Heart left ventricle (tissue), 16 donors: ENCODE measurements around the gene WHRN. TPM values are rescaled to one million over a fixed set of nuclear protein-coding genes. Genes with fewer than 3 reads are reported as not detected.

Source experiments
- ATAC-seq, 4 donors: fragments of 200-7000 bp; cut with Tn5 transposase; one replicate each; pipeline ENCODE4 v1.9.1; 2020 to 2022; ENCODE audit warnings: moderate library complexity in 4 of 4, mild to moderate bottlenecking in 3 of 4, moderate number of reproducible peaks in 1 of 4
- DNase-seq, 5 donors: peaks; one replicate each; pipeline ENCODE4 v3.0.0-alpha.2; 2020
- H3K27ac ChIP-seq, 12 donors: fragments of 200-600 bp; sonication (generic) in 4 of 12; one replicate each; pipeline versions ENCODE4 v1.5.0 to v1.8.0; 2016 to 2022; ENCODE audit warnings: mild to moderate bottlenecking in 2 of 12
- H3K27me3 ChIP-seq, 9 donors: fragments of 200-600 bp; sonication (generic) in 2 of 9; one replicate each; pipeline versions ENCODE4 v1.5.1 to v1.8.0; 2016 to 2022; ENCODE audit warnings: mild to moderate bottlenecking in 3 of 9
- H3K36me3 ChIP-seq, 9 donors: fragments of 200-600 bp; sonication (generic) in 2 of 9; one replicate each; pipeline versions ENCODE4 v1.5.0 to v1.8.0; 2018 to 2022; ENCODE audit warnings: mild to moderate bottlenecking in 2 of 9
- H3K4me1 ChIP-seq, 12 donors: fragments of 200-600 bp; sonication (generic) in 4 of 12; one replicate each; pipeline versions ENCODE4 v1.5.0 to v1.8.0; 2016 to 2022; ENCODE audit warnings: mild to moderate bottlenecking in 3 of 12
- H3K4me3 ChIP-seq, 12 donors: fragments of 200-600 bp; sonication (generic) in 4 of 12; one replicate each; pipeline versions ENCODE4 v1.5.0 to v1.8.0; 2017 to 2022; ENCODE audit warnings: mild to moderate bottlenecking in 9 of 12, moderate library complexity in 4 of 12
- H3K9me3 ChIP-seq, 12 donors: fragments of 200-600 bp; sonication (generic) in 4 of 12; one replicate each; pipeline versions ENCODE4 v1.5.0 to v1.8.0; 2016 to 2022; ENCODE audit warnings: mild to moderate bottlenecking in 1 of 12
- CTCF ChIP-seq, 12 donors: fragments of 200-600 bp; sonication (generic) in 4 of 12; IDR thresholded peaks; one replicate each; pipeline versions ENCODE4 v1.5.0 to v1.8.0; 2018 to 2022; ENCODE audit warnings: antibody characterized with exemption in 12 of 12, mild to moderate bottlenecking in 5 of 12
- POLR2A ChIP-seq, 2 donors: fragments of 450-650 bp; IDR thresholded peaks; one replicate each; pipeline ENCODE4 v1.6.1; 2017; ENCODE audit warnings: antibody characterized with exemption in 2 of 2, mild to moderate bottlenecking in 2 of 2, moderate library complexity in 2 of 2
- WGBS, 4 donors: extraction: QIAGEN DNeasy Blood & Tissue Kit in 2 of 4; methylation state at CpG; one replicate each; pipeline versions ENCODE4 v1.1.5 to v1.1.7; 2013 to 2018; 5-methylcytosine and 5-hydroxymethylcytosine counted together
- intact Hi-C, 10 donors: fragments of 100-400 bp; cut with DNase I; formaldehyde crosslinking; loops; one replicate each; pipeline versions ENCODE4 v1.11.1 to v1.14.2; 2022
- polyA plus RNA-seq, 2 donors: library from polyadenylated mRNA; stranded (reverse); fragments of 200-250 nt; gene quantifications; one replicate each; pipeline ENCODE4 v1.2.3, GENCODE V29; 2013
- total RNA-seq, 9 donors: library from RNA; depleted of rRNA in 2 of 9; stranded (reverse); fragments of >200 nt in 2 of 9; fragmentation: NEBNext Ultra II Directional in 3 of 9; extraction: Animal tissue kit (Norgen Biotek cat#: 25700) in 3 of 9; gene quantifications; one replicate each; pipeline versions ENCODE4 v1.1.0 to v1.2.4, GENCODE V29; 2016 to 2023
- donor health status: ischemic (EF 13 %, LVEDD 7.1; RV severe dilation, severe dysfunction).
- donor health status: healthy with polysubstance abuse.
- donor health status: DM: no; HTN: yes; CAD: no.
- donor health status: DM: no; HTN: no; CAD: no.
- donor health status: ischemic (EF 25% LVEDD 6.9; RV normal size, moderate dysfunction).
- donor health status: ischemic (EF 25% LVEDD 5.7; RV mildly dilated, moderate dysfunction).
- donor health status: healthy.
- donor health status: DM: yes; HTN: yes; CAD: no.
- donor health status: ischemic (EF 35%, LVEDD 5.7; RV mildly dilated, moderate dysfunction).
- donor health status: nonischemic (EF 11% LVEDD 7.7; RV severe dilation, severe dysfunction).
- donor health status: DM: yes; HTN: yes; CAD: no.
- donor health status: PGD.
- donor health status: ischemic (EF 29% LVEDD 5.4; RV normal size, mild dysfunction).
- donor health status: nonischemic (EF 23%, LVEDD 6.1; RV moderate dilation, normal function).

The WHRN gene
- total and polyA plus RNA-seq, 11 donors, result 0.12 to 1.4 (median 0.56) TPM

GRCh38 chr9:114516913-114517312 lies 11.6 kb upstream of the WHRN start:
- intact Hi-C loops, result no loop called here
- DNase-seq (no peak), ATAC-seq (no peak)
- Histone ChIP-seq H3K27me3 (peaks cover 0 to 62% (median 5%) of the 10 kb centered on the region in 9 donors), H3K36me3 (no peaks in the 10 kb centered on the region), H3K27ac (no peak overlapping the region), H3K4me1 (peaks cover 0 to 20% (median 0%) of the 10 kb centered on the region in 12 donors), H3K4me3 (no peak overlapping the region), H3K9me3 (no peaks in the 10 kb centered on the region)
- 45 to 59% (median 51%) methylated on average over 7 of the region's 7 CpGs for WGBS, 4 donors
- no peak for TF ChIP-seq CTCF (IDR thresholded peaks at IDR 0.05)
- no peak for TF ChIP-seq POLR2A (IDR thresholded peaks at IDR 0.05)

DNA sequence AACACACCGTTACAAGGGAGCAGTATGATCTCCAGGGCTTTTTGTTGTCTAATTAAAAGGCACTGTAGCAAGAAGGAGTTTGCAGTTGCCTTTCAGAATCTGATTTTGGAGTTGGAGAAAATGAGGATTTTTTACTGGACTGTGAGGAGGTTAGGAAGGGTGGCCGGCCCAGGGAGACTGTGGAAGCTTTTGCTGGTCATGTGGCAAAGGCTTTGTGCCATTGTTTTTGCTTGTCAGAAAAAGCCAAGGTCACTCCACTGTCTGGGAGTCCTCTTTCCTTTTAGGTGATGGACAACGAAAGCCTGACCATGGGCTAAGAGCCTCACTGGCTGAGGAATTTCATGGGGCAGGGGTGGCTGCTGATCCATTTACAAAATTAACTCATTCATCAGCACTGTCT lies 10.3 kb upstream of the WHRN start:
- intact Hi-C loops, result no loop called here
- peaks cover 0 to 63% (median 9%) of the 10 kb centered on the region in 9 donors for H3K27me3 ChIP-seq
- H3K27ac ChIP-seq, result no peak overlapping the region
- DNase-seq, result no peak
- no peak overlapping the region for H3K4me3 ChIP-seq
- WGBS, 4 donors, result 37 to 52% (median 47%) methylated on average over 3 of the region's 3 CpGs
- TF ChIP-seq CTCF (IDR thresholded peaks at IDR 0.05), result no peak
- no peak for TF ChIP-seq POLR2A (IDR thresholded peaks at IDR 0.05)
- H3K9me3 ChIP-seq, result no peaks in the 10 kb centered on the region
- ATAC-seq, result no peak
- H3K4me1 ChIP-seq, result peaks cover 0 to 20% (median 0%) of the 10 kb centered on the region in 12 donors
- H3K36me3 ChIP-seq, result no peaks in the 10 kb centered on the region

GRCh38 chr9:114513959-114514267 lies 8.6 kb upstream of the WHRN start:
- no peaks in the 10 kb centered on the region for H3K36me3 ChIP-seq
- WGBS, 4 donors, result 91 to 100% (median 93%) methylated on average over 1 of the region's 1 CpG
- DNase-seq (no peak), ATAC-seq (no peak)
- H3K27me3 ChIP-seq, result peaks cover 0 to 61% (median 17%) of the 10 kb centered on the region in 9 donors
- H3K27ac ChIP-seq, result no peak overlapping the region
- H3K9me3 ChIP-seq, result no peaks in the 10 kb centered on the region
- intact Hi-C loops, result no loop called here
- no peak overlapping the region for H3K4me3 ChIP-seq
- peaks cover 0 to 17% (median 0%) of the 10 kb centered on the region in 12 donors for H3K4me1 ChIP-seq
- no peak for TF ChIP-seq POLR2A (IDR thresholded peaks at IDR 0.05)
- no peak for TF ChIP-seq CTCF (IDR thresholded peaks at IDR 0.05)

GRCh38 chr9:114513055-114513958 lies 8.0 kb upstream of the WHRN start:
- intact Hi-C loops, result no loop called here

More at GRCh38 chr9:114513055-114513958, 8.0 kb upstream of the WHRN start:
- no peak for ATAC-seq
- 64 to 72% (median 69%) methylated on average over 10 of the region's 10 CpGs for WGBS, 4 donors
- Histone ChIP-seq H3K4me1 (peaks cover 0 to 11% (median 0%) of the 10 kb centered on the region in 12 donors), H3K9me3 (no peaks in the 10 kb centered on the region), H3K27ac (no peak overlapping the region), H3K36me3 (no peaks in the 10 kb centered on the region), H3K27me3 (peaks cover 0 to 64% (median 23%) of the 10 kb centered on the region in 9 donors), H3K4me3 (no peak overlapping the region)
- no peak for TF ChIP-seq POLR2A (IDR thresholded peaks at IDR 0.05)
- TF ChIP-seq CTCF (IDR thresholded peaks at IDR 0.05), result no peak
- DNase-seq, result no peak
